Measurements from ENCODE around the gene FSTL4.

The FSTL4 gene

DNA sequence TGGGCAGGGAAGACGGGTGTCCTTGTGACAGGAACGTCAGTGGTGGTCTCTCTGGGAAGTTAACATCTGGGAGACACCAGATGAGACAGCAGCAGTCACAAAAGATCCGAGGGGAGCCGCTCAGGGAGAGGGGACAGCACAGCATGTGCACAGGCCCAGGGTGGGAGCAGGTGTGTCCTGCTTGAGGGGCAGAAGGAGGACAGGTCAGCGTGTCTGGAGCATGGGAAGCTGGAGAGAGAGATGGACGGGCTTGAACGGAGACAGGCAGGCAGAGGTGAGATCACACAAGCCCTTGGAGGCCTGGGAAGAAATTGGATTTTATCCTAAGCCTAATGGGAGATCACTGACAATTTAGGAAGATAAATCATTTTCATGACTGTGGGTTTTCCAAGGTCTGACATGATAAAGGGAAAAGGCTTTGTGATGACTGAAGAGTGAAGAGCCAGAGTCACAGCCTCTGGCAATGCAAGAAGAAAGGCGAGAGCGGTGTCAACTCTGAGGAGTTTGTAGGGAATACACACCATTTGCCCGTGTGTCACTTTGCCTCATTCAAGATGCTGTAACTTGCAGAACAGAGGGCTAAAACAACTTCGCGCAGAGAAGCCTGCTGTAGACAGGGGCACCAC, 88.3 kb downstream of the FSTL4 start:
- H3K36me3 ChIP-seq (ENCODE audit: insufficient read depth) = no peaks in the 10 kb centered on the region
- H3K27ac ChIP-seq = no peak overlapping the region
- no peaks in the 10 kb centered on the region for H3K27me3 ChIP-seq (ENCODE audit: insufficient read depth, low read depth)
- H3K4me1 ChIP-seq (ENCODE audit: low read depth, poor library complexity, severe bottlenecking) = no peaks in the 10 kb centered on the region
- H3K9ac ChIP-seq = no peak overlapping the region
- H3K4me3 ChIP-seq (IDR thresholded peaks at IDR 0.05; ENCODE audit: insufficient read depth, low read depth, low read length) = no peak overlapping the region
- H4K20me1 ChIP-seq (ENCODE audit: insufficient read depth) = no peaks in the 10 kb centered on the region
- no peak overlapping the region for H3K4me2 ChIP-seq
- TF ChIP-seq CTCF (conservative IDR thresholded peaks at IDR 0.05; ENCODE audit: low read depth, low read length) = no peak
- no peaks in the 10 kb centered on the region for H3K79me2 ChIP-seq (ENCODE audit: insufficient read depth, low read depth)
- no peak overlapping the region for H2AFZ ChIP-seq (ENCODE audit: low read depth)

GRCh38 chr5:133523013-133523658, 89.2 kb downstream of the FSTL4 start:
- no peak for TF ChIP-seq CTCF (conservative IDR thresholded peaks at IDR 0.05; ENCODE audit: low read depth, low read length)
- Histone ChIP-seq H3K27me3 (ENCODE audit: insufficient read depth, low read depth) (no peaks in the 10 kb centered on the region), H3K36me3 (ENCODE audit: insufficient read depth) (no peaks in the 10 kb centered on the region), H3K4me2 (no peak overlapping the region), H3K4me1 (ENCODE audit: low read depth, poor library complexity, severe bottlenecking) (no peaks in the 10 kb centered on the region), H3K4me3 (IDR thresholded peaks at IDR 0.05; ENCODE audit: insufficient read depth, low read depth, low read length) (no peak overlapping the region), H3K27ac (no peak overlapping the region), H4K20me1 (ENCODE audit: insufficient read depth) (no peaks in the 10 kb centered on the region), H3K79me2 (ENCODE audit: insufficient read depth, low read depth) (no peaks in the 10 kb centered on the region), H3K9ac (no peak overlapping the region), H2AFZ (ENCODE audit: low read depth) (no peak overlapping the region)

DNA sequence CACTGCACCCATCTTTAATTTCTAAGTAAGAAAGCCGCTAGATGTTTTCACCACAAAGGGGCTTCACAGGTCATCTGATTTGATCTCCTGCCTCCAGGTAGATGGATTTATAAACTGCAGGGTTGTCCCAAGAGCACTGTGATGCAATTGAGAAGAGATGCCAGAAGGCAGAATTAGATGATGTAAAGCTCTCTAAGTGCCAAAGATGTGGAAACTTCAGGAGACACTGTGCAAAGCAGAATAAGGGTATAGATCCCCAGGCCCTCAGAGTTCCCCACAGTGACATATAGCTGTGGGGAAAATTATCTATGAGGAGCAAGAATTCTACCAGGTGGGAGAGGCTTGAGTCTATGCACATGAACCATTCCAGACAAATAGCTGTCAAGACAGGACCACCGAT, 90.5 kb downstream of the FSTL4 start:
- H3K4me1 ChIP-seq (ENCODE audit: low read depth, poor library complexity, severe bottlenecking) = no peaks in the 10 kb centered on the region
- H3K4me3 ChIP-seq (IDR thresholded peaks at IDR 0.05; ENCODE audit: insufficient read depth, low read depth, low read length) = no peak overlapping the region
- no peak overlapping the region for H2AFZ ChIP-seq (ENCODE audit: low read depth)
- H3K36me3 ChIP-seq (ENCODE audit: insufficient read depth) = no peaks in the 10 kb centered on the region
- H3K27me3 ChIP-seq (ENCODE audit: insufficient read depth, low read depth) = no peaks in the 10 kb centered on the region
- H4K20me1 ChIP-seq (ENCODE audit: insufficient read depth) = no peaks in the 10 kb centered on the region
- no peak overlapping the region for H3K4me2 ChIP-seq
- TF ChIP-seq CTCF (conservative IDR thresholded peaks at IDR 0.05; ENCODE audit: low read depth, low read length) = no peak
- no peaks in the 10 kb centered on the region for H3K79me2 ChIP-seq (ENCODE audit: insufficient read depth, low read depth)
- H3K9ac ChIP-seq = no peak overlapping the region
- no peak overlapping the region for H3K27ac ChIP-seq

GRCh38 chr5:133520991-133521706, 91.2 kb downstream of the FSTL4 start:
- Histone ChIP-seq H3K79me2 (ENCODE audit: insufficient read depth, low read depth) (no peaks in the 10 kb centered on the region), H3K27me3 (ENCODE audit: insufficient read depth, low read depth) (no peaks in the 10 kb centered on the region), H3K4me3 (IDR thresholded peaks at IDR 0.05; ENCODE audit: insufficient read depth, low read depth, low read length) (no peak overlapping the region), H4K20me1 (ENCODE audit: insufficient read depth) (no peaks in the 10 kb centered on the region), H3K4me1 (ENCODE audit: low read depth, poor library complexity, severe bottlenecking) (no peaks in the 10 kb centered on the region), H3K36me3 (ENCODE audit: insufficient read depth) (no peaks in the 10 kb centered on the region), H3K4me2 (no peak overlapping the region), H3K9ac (no peak overlapping the region), H2AFZ (ENCODE audit: low read depth) (no peak overlapping the region), H3K27ac (no peak overlapping the region)
- TF ChIP-seq CTCF (conservative IDR thresholded peaks at IDR 0.05; ENCODE audit: low read depth, low read length) = no peak

Data from KMS-11 (cell line).